HepG2 (cell line): ENCODE data around the gene ZNF132. TPM values are rescaled to one million over a fixed set of nuclear protein-coding genes. Genes with fewer than 3 reads are reported as not detected.

Source experiments
- AKNA ChIP-seq: sonication (generic); formaldehyde crosslinking; IDR thresholded peaks from 2 replicates; pipeline ENCODE4 v1.4.0; 2020; ENCODE audit warnings: missing genetic modification reagents, borderline replicate concordance
- BORCS8-MEF2B ChIP-seq: sonication (generic); formaldehyde crosslinking; IDR thresholded peaks from 2 replicates; pipeline ENCODE4 v1.8.0; 2022; ENCODE audit warnings: mild to moderate bottlenecking, missing genetic modification reagents
- CENPX ChIP-seq: sonication (generic); formaldehyde crosslinking; IDR thresholded peaks from 2 replicates; pipeline ENCODE4 v1.9.0; 2021; ENCODE audit warnings: mild to moderate bottlenecking, missing genetic modification reagents, moderate library complexity
- FOXJ3 ChIP-seq: sonication (generic); formaldehyde crosslinking; IDR thresholded peaks from 2 replicates; pipeline ENCODE4 v1.4.0; 2020; ENCODE audit warnings: missing genetic modification reagents, mild to moderate bottlenecking, borderline replicate concordance
- HES4 ChIP-seq: sonication (generic); formaldehyde crosslinking; IDR thresholded peaks from 2 replicates; pipeline ENCODE4 v1.9.0; 2021; ENCODE audit warnings: mild to moderate bottlenecking, missing genetic modification reagents, borderline replicate concordance
- HIC2 ChIP-seq: sonication (generic); formaldehyde crosslinking; IDR thresholded peaks from 2 replicates; pipeline ENCODE4 v1.9.0; 2022; ENCODE audit warnings: low read depth, missing genetic modification reagents
- HMG20B ChIP-seq: conservative IDR thresholded peaks from 2 replicates; pipeline ENCODE4 v1.6.1; 2016; ENCODE audit warnings: missing genetic modification reagents, missing compliant biosample characterization
- HMGA1 ChIP-seq: sonication (generic); formaldehyde crosslinking; conservative IDR thresholded peaks from 2 replicates; pipeline ENCODE4 v1.4.0; 2020; ENCODE audit warnings: missing genetic modification reagents
- KMT2B ChIP-seq: IDR thresholded peaks from 2 replicates; pipeline ENCODE4 v1.6.1; 2016; ENCODE audit warnings: missing genetic modification reagents, missing compliant biosample characterization
- MTF1 ChIP-seq: sonication (generic); formaldehyde crosslinking; IDR thresholded peaks from 2 replicates; pipeline ENCODE4 v1.5.0; 2020; ENCODE audit warnings: missing genetic modification reagents
- RFX3 ChIP-seq: IDR thresholded peaks from 2 replicates; pipeline ENCODE4 v1.6.1; 2016; ENCODE audit warnings: missing biosample characterization, missing genetic modification reagents
- TFE3 ChIP-seq: IDR thresholded peaks from 2 replicates; pipeline ENCODE4 v1.6.1; 2016
- ZBTB42 ChIP-seq: sonication (generic); formaldehyde crosslinking; IDR thresholded peaks from 2 replicates; pipeline ENCODE4 v1.5.0; 2020; ENCODE audit warnings: mild to moderate bottlenecking, missing genetic modification reagents
- ZFP62 ChIP-seq: sonication (generic); formaldehyde crosslinking; IDR thresholded peaks from 2 replicates; pipeline ENCODE4 v1.4.0; 2020; ENCODE audit warnings: missing genetic modification reagents
- ZMAT5 ChIP-seq: sonication (generic); formaldehyde crosslinking; IDR thresholded peaks from 2 replicates; pipeline ENCODE4 v1.5.0; 2020; ENCODE audit warnings: mild to moderate bottlenecking, low read depth, missing genetic modification reagents, borderline replicate concordance
- ZMYM3 ChIP-seq: sonication (generic); formaldehyde crosslinking; IDR thresholded peaks from 2 replicates; pipeline ENCODE4 v1.5.1; 2020; ENCODE audit warnings: mild to moderate bottlenecking, missing genetic modification reagents
- ZNF543 ChIP-seq: sonication (generic); formaldehyde crosslinking; IDR thresholded peaks from 2 replicates; pipeline ENCODE4 v1.4.0; 2020; ENCODE audit warnings: mild to moderate bottlenecking, missing genetic modification reagents
- ZNF577 ChIP-seq: sonication (generic); formaldehyde crosslinking; IDR thresholded peaks from 2 replicates; pipeline ENCODE4 v1.4.0; 2020; ENCODE audit warnings: mild to moderate bottlenecking, low read depth, missing genetic modification reagents, borderline replicate concordance
- ZNF703 ChIP-seq: sonication (generic); formaldehyde crosslinking; IDR thresholded peaks from 2 replicates; pipeline ENCODE4 v1.5.1; 2020; ENCODE audit warnings: missing genetic modification reagents, mild to moderate bottlenecking, moderate library complexity, borderline replicate concordance
- ZNF768 ChIP-seq: sonication (generic); formaldehyde crosslinking; IDR thresholded peaks from 2 replicates; pipeline ENCODE4 v1.4.0; 2020; ENCODE audit warnings: missing genetic modification reagents
- ZNF781 ChIP-seq: sonication (generic); formaldehyde crosslinking; IDR thresholded peaks from 2 replicates; pipeline ENCODE4 v1.5.1; 2020; ENCODE audit warnings: borderline replicate concordance, mild to moderate bottlenecking, missing genetic modification reagents; ENCODE audit errors: not compliant biosample characterization
- ZNF891 ChIP-seq: sonication (generic); formaldehyde crosslinking; IDR thresholded peaks from 2 replicates; pipeline ENCODE4 v1.5.0; 2020; ENCODE audit warnings: mild to moderate bottlenecking, missing genetic modification reagents
- polyA plus RNA-seq, 8 experiments: library from polyadenylated mRNA; depleted of rRNA in 3 of 8; stranded (reverse) in 7 of 8; unstranded in 1 of 8; fragments of >200 nt; fragmentation: Illumina TruSeq in 4 of 8; extraction: Trizol in 4 of 8; gene quantifications; 2 replicates each; pipeline versions ENCODE4 v1.2.1 to v1.2.3, GENCODE V29; 2011 to 2016; ENCODE audit warnings: low read depth in 4 of 8, missing spikeins in 1 of 8, mixed read lengths in 1 of 8; ENCODE audit not compliant: insufficient read depth in 1 of 8
- total RNA-seq, 5 experiments: library from RNA; depleted of rRNA; stranded (reverse); fragments of >200 nt; fragmentation: Illumina TruSeq; extraction: Trizol; gene quantifications; 2 replicates each; pipeline ENCODE4 v1.2.3, GENCODE V29; 2016; ENCODE audit warnings: low read depth in 1 of 5

The ZNF132 gene
- total and polyA plus RNA-seq, 2 of the 13 experiments (the other 11 are each of a cell fraction or from before 2014, with no cell fraction given): not detected

- TF ChIP-seq ZNF768 (CRISPR knock-in tag): 0 out of 2 replicates have a peak, but pooled peaks have one; percentile 4
- no peak for TF ChIP-seq BORCS8-MEF2B (CRISPR knock-in tag)
- TF ChIP-seq ZNF703 (CRISPR knock-in tag): no peak
- TF ChIP-seq HMG20B (CRISPR knock-in tag): no peak
- no peak for TF ChIP-seq ZMYM3 (CRISPR knock-in tag)
- TF ChIP-seq ZNF891: no peak
- TF ChIP-seq ZFP62 (CRISPR knock-in tag): no peak
- 0 out of 2 replicates have a peak, but pooled peaks have one; percentile 47 for TF ChIP-seq ZNF543
- TF ChIP-seq MTF1: no peak
- no peak for TF ChIP-seq HES4 (CRISPR knock-in tag)
- 0 out of 2 replicates have a peak, but pooled peaks have one; percentile 59 for TF ChIP-seq TFE3 (CRISPR knock-in tag)
- TF ChIP-seq ZNF781 (CRISPR knock-in tag): no peak
- peak; percentile 96 for TF ChIP-seq RFX3 (CRISPR knock-in tag)
- no peak for TF ChIP-seq HMGA1 (CRISPR knock-in tag)
- no peak for TF ChIP-seq AKNA (CRISPR knock-in tag)
- no peak for TF ChIP-seq HIC2 (CRISPR knock-in tag)
- no peak for TF ChIP-seq FOXJ3
- no peak for TF ChIP-seq ZMAT5 (CRISPR knock-in tag)
- no peak for TF ChIP-seq KMT2B (CRISPR knock-in tag)
- no peak for TF ChIP-seq CENPX
- no peak for TF ChIP-seq ZNF577 (CRISPR knock-in tag)
- TF ChIP-seq ZBTB42: no peak
These were observed 27.0 kb upstream of the ZNF132 start, which contains the start of gene ZNF324 (continued) for GRCh38 chr19:58466760-58467589.
